SU-DHL-6 (cell line): ENCODE data around the gene CLDN3.
"Not testable (repeated sequence)": the region's sequence is repeated elsewhere in the genome, so short reads cannot be mapped to it uniquely, and the experiment has no call there.

Experiments
- H2AFZ ChIP-seq: fragments of 200-600 bp; sonication (generic); 2 replicates; pipeline ENCODE4 v1.6.1; 2014; ENCODE audit warnings: low read depth, mild to moderate bottlenecking, moderate library complexity, mixed read lengths, antibody characterized with exemption, low read length; ENCODE audit not compliant: severe bottlenecking
- H3F3A ChIP-seq: fragments of 200-600 bp; shearing (Covaris generic); 2 replicates; pipeline ENCODE4 v1.6.0; 2016; ENCODE audit warnings: antibody characterized with exemption, mild to moderate bottlenecking; ENCODE audit not compliant: insufficient read depth
- H3K27ac ChIP-seq: fragments of 200-600 bp; sonication (generic); 2 replicates; pipeline ENCODE4 v1.5.1; 2016; ENCODE audit warnings: low read depth, mild to moderate bottlenecking, low read length, moderate library complexity, mixed read lengths
- H3K27me3 ChIP-seq: fragments of 200-600 bp; sonication (generic), shearing (Covaris generic); 2 replicates; pipeline ENCODE4 v1.6.0; 2014; ENCODE audit warnings: mild to moderate bottlenecking, low read length
- H3K36me3 ChIP-seq: fragments of 200-600 bp; sonication (generic); 2 replicates; pipeline ENCODE4 v1.6.1; 2014; ENCODE audit warnings: mild to moderate bottlenecking, low read length, mixed read lengths
- H3K4me2 ChIP-seq: fragments of 300-600, 200-600 bp; shearing (Covaris generic), sonication (generic); 2 replicates; pipeline ENCODE4 v1.6.0; 2014; ENCODE audit warnings: low read length, low read depth, mild to moderate bottlenecking; ENCODE audit not compliant: poor library complexity, severe bottlenecking
- H3K4me3 ChIP-seq: fragments of 200-600 bp; sonication (generic); 2 replicates; pipeline ENCODE4 v1.5.1; 2014; ENCODE audit warnings: antibody characterized with exemption, low read length, mild to moderate bottlenecking, mixed read lengths; ENCODE audit not compliant: insufficient read depth, poor library complexity, severe bottlenecking
- H3K79me2 ChIP-seq: fragments of 200-600 bp; sonication (generic); 2 replicates; pipeline ENCODE4 v1.6.1; 2014; ENCODE audit warnings: mild to moderate bottlenecking, low read length, moderate library complexity; ENCODE audit not compliant: insufficient read depth
- H3K9ac ChIP-seq: fragments of 200-600 bp; sonication (generic); 2 replicates; pipeline ENCODE4 v1.7.0; 2014; ENCODE audit warnings: mild to moderate bottlenecking, low read length
- H3K9me2 ChIP-seq: fragments of 200-600 bp; sonication (generic); replicated peaks from 2 replicates; pipeline ENCODE4 v1.6.1; 2014; ENCODE audit warnings: low read length; ENCODE audit not compliant: insufficient read depth
- H3K9me3 ChIP-seq: fragments of 200-600 bp; sonication (generic); 2 replicates; pipeline ENCODE4 v1.6.1; 2014; ENCODE audit warnings: low read length, mixed read lengths; ENCODE audit not compliant: insufficient read depth
- H4K20me1 ChIP-seq: fragments of 200-600 bp; sonication (generic); 2 replicates; pipeline ENCODE4 v1.6.1; 2014; ENCODE audit warnings: low read depth, mild to moderate bottlenecking, antibody characterized with exemption, low read length, moderate library complexity, mixed read lengths
- CTCF ChIP-seq: fragments of 200-600 bp; sonication (generic); IDR thresholded peaks from one replicate; pipeline ENCODE4 v1.5.1; 2017; ENCODE audit warnings: antibody characterized with exemption, mild to moderate bottlenecking, low read length, moderate library complexity; ENCODE audit not compliant: insufficient read depth, poor library complexity, severe bottlenecking
- EZH2phosphoT487 ChIP-seq: fragments of 200-600 bp; sonication (generic), shearing (Covaris generic); conservative IDR thresholded peaks from 2 replicates; pipeline ENCODE4 v1.6.1; 2018; ENCODE audit warnings: mild to moderate bottlenecking, antibody characterized with exemption, low read length, moderate library complexity, mixed read lengths

The CLDN3 gene

GRCh38 chr7:73721377-73721817 is 48.7 kb downstream of the CLDN3 start:
- Histone ChIP-seq H3K27ac (no peak overlapping the region), H3K4me2 (no peak overlapping the region), H3K9ac (no peak overlapping the region)

GRCh38 chr7:73720443-73720842 is 49.6 kb downstream of the CLDN3 start:
- H3K27ac ChIP-seq, H3K9me2 ChIP-seq, H3K36me3 ChIP-seq, H4K20me1 ChIP-seq, H3F3A ChIP-seq, H3K79me2 ChIP-seq, H3K9ac ChIP-seq, H3K4me2 ChIP-seq, H3K4me3 ChIP-seq, H3K27me3 ChIP-seq, H2AFZ ChIP-seq, H3K9me3 ChIP-seq: not testable (repeated sequence)

More at GRCh38 chr7:73721377-73721817, 48.7 kb downstream of the CLDN3 start:
- Histone ChIP-seq H3F3A (no peaks in the 10 kb centered on the region), H3K4me3 (no peak overlapping the region), H3K79me2 (no peaks in the 10 kb centered on the region), H4K20me1 (0 out of 2 replicates have a peak, but pooled peaks cover 2% of the 10 kb centered on the region), H3K36me3 (no peaks in the 10 kb centered on the region), H3K9me3 (no peaks in the 10 kb centered on the region), H3K27me3 (no peaks in the 10 kb centered on the region), H2AFZ (no peak overlapping the region), H3K9me2 (no peaks in the 10 kb centered on the region)
- TF ChIP-seq CTCF, result no peak
- no peak for TF ChIP-seq EZH2phosphoT487

- Histone ChIP-seq H3K36me3 (no peaks in the 10 kb centered on the region), H3F3A (no peaks in the 10 kb centered on the region), H3K9me2 (no peaks in the 10 kb centered on the region), H3K4me3 (peak overlapping the region; percentile 59), H3K79me2 (no peaks in the 10 kb centered on the region), H2AFZ (peak overlapping the region; percentile 53), H3K9me3 (no peaks in the 10 kb centered on the region), H3K9ac (peak overlapping the region; percentile 36; the same call in 1 of the 2 replicates), H3K4me2 (peak overlapping the region; percentile 67), H4K20me1 (0 out of 2 replicates have a peak, but pooled peaks cover 2% of the 10 kb centered on the region), H3K27ac (no peak overlapping the region), H3K27me3 (no peaks in the 10 kb centered on the region)
- TF ChIP-seq EZH2phosphoT487 (no peak), CTCF (no peak)
Observed at GRCh38 chr7:73719806-73720169, 50.3 kb downstream of the CLDN3 start.
